Measurements from ENCODE around the gene BEST2. TPM values are rescaled to one million over a fixed set of nuclear protein-coding genes. Genes with fewer than 3 reads are reported as not detected.

The BEST2 gene
- total and polyA plus RNA-seq, 5 experiments from 2014 or later, result not detected

DNA sequence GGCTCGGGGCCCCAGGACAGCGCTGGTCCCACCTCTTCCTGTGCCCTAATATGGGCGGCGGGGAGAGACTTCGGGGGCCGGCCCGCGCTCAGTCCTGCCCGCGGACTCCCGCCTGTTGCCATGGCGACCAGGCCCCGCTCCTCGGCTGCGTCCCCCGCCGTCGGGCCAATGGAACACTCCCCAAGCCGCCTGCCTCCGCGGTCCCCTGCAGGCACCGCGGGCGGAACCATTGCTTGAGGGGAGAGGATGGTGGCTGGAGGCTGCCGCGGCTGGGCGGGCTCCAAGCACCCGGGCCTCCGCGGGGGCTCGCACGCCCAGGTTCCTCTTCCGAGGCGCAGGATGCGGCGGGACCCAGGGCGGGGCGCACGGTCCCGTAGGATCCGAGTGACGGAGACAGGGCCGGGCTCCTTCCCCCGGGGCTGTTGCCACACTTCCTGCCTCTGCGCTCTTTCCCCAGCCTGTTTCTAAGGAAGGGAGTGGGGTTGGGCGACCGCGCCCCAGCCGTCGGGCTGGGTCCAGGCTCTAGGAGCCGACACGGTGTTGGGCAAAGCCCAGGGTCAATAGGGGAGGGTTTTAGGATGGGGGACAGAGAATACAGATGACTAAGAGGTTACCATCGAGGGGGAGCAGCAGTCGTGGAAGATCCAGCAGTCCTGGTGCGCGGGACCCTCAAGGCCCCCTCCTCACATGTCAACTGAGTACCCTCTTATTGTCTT is 38.5 kb downstream of the BEST2 start:
- ATAC-seq, result peak; percentile 35 to 38
- peak overlapping the region; percentile 91 to 99 (median 96) for H3K4me3 Mint-ChIP-seq
- H3K27ac Mint-ChIP-seq, result peak overlapping the region; percentile 97 to 100 (median 100)
- H3K4me1 Mint-ChIP-seq, result peaks cover 22 to 50% (median 39%) of the 10 kb centered on the region in 4 donors
- POLR2A ChIA-PET, result interaction anchor here (0.6 to 14.5 kb wide), 10 partner anchors 8 to 501 kb away, joined by 3 to 1021 read pairs (median 11); partner anchors contain the start of genes CALR, FBXW9, GET3 and HOOK2
- peaks cover 0 to 4% (median 0%) of the 10 kb centered on the region in 9 donors for H3K9me3 Mint-ChIP-seq
- peak; percentile 82 to 96 (median 90) for DNase-seq
- peaks cover 1 to 7% (median 5%) of the 10 kb centered on the region in 3 donors for H3K36me3 Mint-ChIP-seq
- peaks cover 0 to 4% (median 0%) of the 10 kb centered on the region in 5 donors for H3K27me3 Mint-ChIP-seq

DNA sequence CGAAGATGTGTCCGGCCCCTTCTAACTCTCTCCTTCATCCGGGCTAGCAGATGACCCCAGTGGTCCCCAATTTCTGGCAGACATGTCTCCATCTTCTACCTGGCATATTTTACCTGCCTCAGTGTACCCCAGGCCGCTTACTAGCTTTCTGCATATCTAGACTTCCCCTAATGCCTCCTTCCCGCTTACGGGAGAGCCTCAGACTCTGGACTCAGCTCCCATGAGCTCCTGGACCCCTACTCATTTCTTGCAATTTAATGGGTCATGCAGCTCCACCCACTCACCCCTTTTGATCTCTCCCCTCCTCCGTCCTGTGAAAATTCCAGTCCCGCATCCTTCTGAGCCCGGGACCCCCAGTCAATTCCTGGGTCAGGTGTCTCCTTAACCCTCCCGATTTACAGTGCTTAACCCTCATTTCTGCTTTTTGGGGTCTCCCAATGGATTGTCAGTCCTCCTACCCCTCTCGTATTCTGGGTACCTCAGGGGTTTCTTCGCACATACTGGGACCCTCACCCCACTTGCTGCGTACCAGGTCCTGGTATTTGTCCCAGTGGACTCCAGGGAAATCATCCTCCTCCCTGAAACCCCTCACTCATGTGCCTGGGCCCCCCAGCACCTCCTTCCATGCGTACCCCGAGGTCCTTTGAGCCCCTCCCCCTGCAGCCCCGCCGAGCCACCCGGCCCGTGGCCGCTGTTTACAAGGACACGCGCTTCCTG is 39.2 kb downstream of the BEST2 start:
- H3K36me3 Mint-ChIP-seq, result peaks cover 1 to 7% (median 5%) of the 10 kb centered on the region in 3 donors
- H3K4me1 Mint-ChIP-seq, result peaks cover 24 to 56% (median 42%) of the 10 kb centered on the region in 4 donors
- H3K4me3 Mint-ChIP-seq, result peak overlapping the region; percentile 91 to 99 (median 96)
- no peak for ATAC-seq
- no peak for DNase-seq
- POLR2A ChIA-PET, result interaction anchor here (0.6 to 14.5 kb wide), 22 partner anchors 11 to 538 kb away, joined by 3 to 1021 read pairs (median 5); partner anchors contain the start of genes CALR, DHPS, FBXW9 and GCDH
- peak overlapping the region; percentile 97 to 100 (median 100) for H3K27ac Mint-ChIP-seq
- peaks cover 0 to 4% (median 0%) of the 10 kb centered on the region in 5 donors for H3K27me3 Mint-ChIP-seq
- peaks cover 0 to 4% (median 0%) of the 10 kb centered on the region in 9 donors for H3K9me3 Mint-ChIP-seq

DNA sequence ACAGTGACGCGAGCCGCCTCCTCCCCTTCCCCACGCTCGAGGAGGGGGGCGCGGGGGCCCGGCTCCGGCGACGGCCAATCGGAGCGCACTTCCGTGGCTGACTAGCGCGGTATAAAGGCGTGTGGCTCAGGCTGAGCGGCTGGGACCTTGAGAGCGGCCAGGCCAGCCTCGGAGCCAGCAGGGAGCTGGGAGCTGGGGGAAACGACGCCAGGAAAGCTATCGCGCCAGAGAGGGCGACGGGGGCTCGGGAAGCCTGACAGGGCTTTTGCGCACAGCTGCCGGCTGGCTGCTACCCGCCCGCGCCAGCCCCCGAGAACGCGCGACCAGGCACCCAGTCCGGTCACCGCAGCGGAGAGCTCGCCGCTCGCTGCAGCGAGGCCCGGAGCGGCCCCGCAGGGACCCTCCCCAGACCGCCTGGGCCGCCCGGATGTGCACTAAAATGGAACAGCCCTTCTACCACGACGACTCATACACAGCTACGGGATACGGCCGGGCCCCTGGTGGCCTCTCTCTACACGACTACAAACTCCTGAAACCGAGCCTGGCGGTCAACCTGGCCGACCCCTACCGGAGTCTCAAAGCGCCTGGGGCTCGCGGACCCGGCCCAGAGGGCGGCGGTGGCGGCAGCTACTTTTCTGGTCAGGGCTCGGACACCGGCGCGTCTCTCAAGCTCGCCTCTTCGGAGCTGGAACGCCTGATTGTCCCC is 39.9 kb downstream of the BEST2 start, which contains the start of gene JUNB:
JUNB (plus strand) TSS at position 142 of the 706 bp plus-strand sequence; CDS start at position 428, 286 bp downstream.
- Mint-ChIP-seq H3K36me3 (peaks cover 1 to 8% (median 5%) of the 10 kb centered on the region in 3 donors), H3K9me3 (peaks cover 0 to 4% (median 0%) of the 10 kb centered on the region in 9 donors), H3K27me3 (peaks cover 0 to 4% (median 0%) of the 10 kb centered on the region in 5 donors), H3K4me3 (peak within 1 kb of the TSS; percentile 91 to 99 (median 96)), H3K27ac (peak within 1 kb of the TSS; percentile 97 to 100 (median 100)), H3K4me1 (peaks cover 31 to 60% (median 49%) of the 10 kb centered on the region in 4 donors)
- peak; percentile 43 to 47 for ATAC-seq
- POLR2A ChIA-PET, result interaction anchor here (0.5 to 14.5 kb wide), 31 partner anchors 10 to 1095 kb away, joined by 3 to 1021 read pairs (median 5); partner anchors contain the start of genes CALR, DHPS, FBXW9 and GCDH
- peak; percentile 95 to 99 (median 98) for DNase-seq

DNA sequence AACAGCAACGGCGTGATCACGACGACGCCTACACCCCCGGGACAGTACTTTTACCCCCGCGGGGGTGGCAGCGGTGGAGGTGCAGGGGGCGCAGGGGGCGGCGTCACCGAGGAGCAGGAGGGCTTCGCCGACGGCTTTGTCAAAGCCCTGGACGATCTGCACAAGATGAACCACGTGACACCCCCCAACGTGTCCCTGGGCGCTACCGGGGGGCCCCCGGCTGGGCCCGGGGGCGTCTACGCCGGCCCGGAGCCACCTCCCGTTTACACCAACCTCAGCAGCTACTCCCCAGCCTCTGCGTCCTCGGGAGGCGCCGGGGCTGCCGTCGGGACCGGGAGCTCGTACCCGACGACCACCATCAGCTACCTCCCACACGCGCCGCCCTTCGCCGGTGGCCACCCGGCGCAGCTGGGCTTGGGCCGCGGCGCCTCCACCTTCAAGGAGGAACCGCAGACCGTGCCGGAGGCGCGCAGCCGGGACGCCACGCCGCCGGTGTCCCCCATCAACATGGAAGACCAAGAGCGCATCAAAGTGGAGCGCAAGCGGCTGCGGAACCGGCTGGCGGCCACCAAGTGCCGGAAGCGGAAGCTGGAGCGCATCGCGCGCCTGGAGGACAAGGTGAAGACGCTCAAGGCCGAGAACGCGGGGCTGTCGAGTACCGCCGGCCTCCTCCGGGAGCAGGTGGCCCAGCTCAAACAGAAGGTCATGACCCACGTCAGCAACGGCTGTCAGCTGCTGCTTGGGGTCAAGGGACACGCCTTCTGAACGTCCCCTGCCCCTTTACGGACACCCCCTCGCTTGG is 40.7 kb downstream of the BEST2 start:
- peaks cover 1 to 14% (median 5%) of the 10 kb centered on the region in 3 donors for H3K36me3 Mint-ChIP-seq
- H3K4me1 Mint-ChIP-seq, result peaks cover 32 to 57% (median 49%) of the 10 kb centered on the region in 4 donors
- DNase-seq (peak; percentile 53 to 87 (median 72)), ATAC-seq (no peak)
- peaks cover 0 to 4% (median 0%) of the 10 kb centered on the region in 9 donors for H3K9me3 Mint-ChIP-seq
- peak overlapping the region; percentile 85 to 99 (median 96) for H3K4me3 Mint-ChIP-seq
- peak overlapping the region; percentile 92 to 100 (median 100) for H3K27ac Mint-ChIP-seq
- POLR2A ChIA-PET, result interaction anchor here (0.5 to 14.5 kb wide), 32 partner anchors 9 to 1726 kb away, joined by 3 to 1021 read pairs (median 5); partner anchors contain the start of genes CALR, DHPS, DNAJB1 and FBXW9
- peaks cover 0 to 4% (median 0%) of the 10 kb centered on the region in 5 donors for H3K27me3 Mint-ChIP-seq

DNA sequence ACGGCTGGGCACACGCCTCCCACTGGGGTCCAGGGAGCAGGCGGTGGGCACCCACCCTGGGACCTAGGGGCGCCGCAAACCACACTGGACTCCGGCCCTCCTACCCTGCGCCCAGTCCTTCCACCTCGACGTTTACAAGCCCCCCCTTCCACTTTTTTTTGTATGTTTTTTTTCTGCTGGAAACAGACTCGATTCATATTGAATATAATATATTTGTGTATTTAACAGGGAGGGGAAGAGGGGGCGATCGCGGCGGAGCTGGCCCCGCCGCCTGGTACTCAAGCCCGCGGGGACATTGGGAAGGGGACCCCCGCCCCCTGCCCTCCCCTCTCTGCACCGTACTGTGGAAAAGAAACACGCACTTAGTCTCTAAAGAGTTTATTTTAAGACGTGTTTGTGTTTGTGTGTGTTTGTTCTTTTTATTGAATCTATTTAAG is 41.3 kb downstream of the BEST2 start:
- DNase-seq (peak in 1 of 10 donors; percentile 62), ATAC-seq (no peak)
- POLR2A ChIA-PET, result interaction anchor here (0.5 to 14.5 kb wide), 20 partner anchors 9 to 1725 kb away, joined by 3 to 1021 read pairs (median 5); partner anchors contain the start of genes CALR, DHPS, DNAJB1 and FBXW9
- Mint-ChIP-seq H3K9me3 (peaks cover 0 to 4% (median 0%) of the 10 kb centered on the region in 9 donors), H3K4me1 (peaks cover 32 to 56% (median 47%) of the 10 kb centered on the region in 4 donors), H3K27me3 (peaks cover 0 to 4% (median 0%) of the 10 kb centered on the region in 5 donors), H3K27ac (peak overlapping the region; percentile 91 to 100 (median 100)), H3K36me3 (peaks cover 1 to 15% (median 5%) of the 10 kb centered on the region in 3 donors), H3K4me3 (peak overlapping the region; percentile 85 to 99 (median 96))

DNA sequence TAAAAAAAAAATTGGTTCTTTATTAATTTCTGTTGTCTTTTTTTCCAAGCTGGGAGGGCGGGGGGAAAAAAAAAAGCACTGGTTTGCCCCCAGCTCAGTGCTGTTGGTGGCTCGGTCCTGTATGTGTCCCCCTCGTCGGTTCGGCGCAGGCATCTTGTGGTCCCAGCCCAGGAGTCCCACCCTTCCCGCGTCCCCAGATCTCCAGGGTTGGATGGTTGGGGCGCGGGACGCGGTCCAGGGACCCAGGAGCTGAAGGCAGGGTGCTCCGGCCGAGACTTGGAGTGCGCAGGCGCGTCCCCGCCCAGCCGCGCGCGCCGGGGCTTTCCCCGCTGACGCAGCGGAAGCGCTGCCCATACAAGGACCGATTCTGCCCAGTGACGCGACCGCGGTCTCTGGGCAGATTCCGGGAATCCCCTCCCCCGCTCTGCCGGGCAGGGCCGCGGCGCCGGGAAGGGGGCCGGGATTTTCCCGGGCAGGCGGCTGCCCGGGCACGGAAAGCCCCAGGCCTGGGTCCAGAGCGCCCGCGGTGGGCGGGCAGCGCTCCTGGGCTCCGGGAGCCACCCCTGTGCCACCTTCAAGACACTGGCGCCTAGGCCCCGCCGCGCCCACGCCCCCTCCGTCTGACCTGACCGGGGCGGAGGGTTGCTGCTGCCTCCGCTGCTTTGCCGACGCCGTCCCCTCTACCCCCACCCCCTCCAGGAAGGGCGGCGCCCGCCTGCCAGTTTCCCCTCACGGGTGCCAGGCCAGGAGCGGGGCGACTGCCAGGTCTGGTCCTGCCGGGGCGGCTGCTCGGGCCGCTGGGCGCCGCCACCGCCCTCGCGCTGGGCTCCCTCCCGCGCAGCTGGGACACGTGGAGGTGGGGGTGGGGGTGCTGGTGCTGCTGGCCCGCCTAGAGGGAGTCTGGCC is 42.0 kb downstream of the BEST2 start:
- peak; percentile 47 to 53 for ATAC-seq
- Mint-ChIP-seq H3K27ac (peak overlapping the region; percentile 94 to 100 (median 100)), H3K27me3 (peaks cover 0 to 4% (median 0%) of the 10 kb centered on the region in 5 donors), H3K9me3 (peaks cover 0 to 4% (median 0%) of the 10 kb centered on the region in 9 donors), H3K36me3 (peaks cover 1 to 16% (median 5%) of the 10 kb centered on the region in 3 donors), H3K4me1 (peaks cover 30 to 56% (median 43%) of the 10 kb centered on the region in 4 donors), H3K4me3 (peak overlapping the region; percentile 89 to 99 (median 96))
- peak; percentile 92 to 98 (median 96) for DNase-seq
- POLR2A ChIA-PET, result interaction anchor here (0.5 to 14.5 kb wide), 19 partner anchors 8 to 1725 kb away, joined by 3 to 1021 read pairs (median 5); partner anchors contain the start of genes CALR, DHPS, DNAJB1 and FBXW9

DNA sequence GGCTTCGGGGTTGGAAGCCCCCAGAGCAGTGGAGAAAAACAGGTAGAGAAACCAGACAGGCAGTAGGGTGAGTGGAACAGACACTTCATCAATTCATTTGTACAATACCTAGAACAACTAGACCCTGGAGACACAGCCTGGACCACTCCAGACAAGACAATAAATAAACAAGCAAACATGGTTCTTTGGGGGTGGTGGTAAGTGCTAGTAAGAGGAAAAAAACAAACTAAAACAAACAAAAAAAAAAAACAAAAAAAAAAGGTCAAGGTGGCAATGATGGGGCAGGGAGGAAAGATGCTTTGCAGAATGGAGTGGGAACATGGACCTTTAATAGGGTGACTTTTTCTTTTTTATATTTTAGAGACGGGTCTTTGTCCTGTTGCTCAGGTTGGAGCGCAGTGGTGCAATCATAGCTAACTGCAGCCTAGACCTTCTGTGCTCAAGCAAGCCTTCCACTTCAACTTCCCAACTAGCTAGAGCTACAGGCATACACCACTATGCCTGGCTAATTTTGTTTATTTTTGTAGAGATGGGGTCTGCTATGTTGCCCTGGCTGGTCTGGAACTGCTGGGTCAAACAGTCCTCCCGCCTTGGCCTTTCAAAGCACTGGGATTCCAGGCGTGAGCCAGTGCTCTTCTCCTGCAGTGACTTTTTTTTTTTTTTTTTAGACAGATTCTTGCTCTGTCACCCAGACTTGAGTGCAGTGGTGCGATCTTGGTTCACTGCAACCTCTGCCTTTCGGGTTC is 42.8 kb downstream of the BEST2 start:
- peak overlapping the region; percentile 64 to 99 (median 84) for H3K4me3 Mint-ChIP-seq
- peak overlapping the region; percentile 94 to 99 (median 97) for H3K27ac Mint-ChIP-seq
- peaks cover 1 to 25% (median 5%) of the 10 kb centered on the region in 3 donors for H3K36me3 Mint-ChIP-seq
- ATAC-seq, result no peak
- peak in 3 of 10 donors; percentile 37 to 52 (median 45) for DNase-seq
- peaks cover 0 to 4% (median 0%) of the 10 kb centered on the region in 9 donors for H3K9me3 Mint-ChIP-seq
- H3K27me3 Mint-ChIP-seq, result peaks cover 0 to 4% (median 0%) of the 10 kb centered on the region in 5 donors
- peaks cover 25 to 49% (median 36%) of the 10 kb centered on the region in 4 donors for H3K4me1 Mint-ChIP-seq
- POLR2A ChIA-PET, result interaction anchor here (0.5 to 14.5 kb wide), 12 partner anchors 7 to 1921 kb away, joined by 3 to 1021 read pairs (median 4); partner anchors contain the start of genes HOOK2, PRDX2, RNASEH2A and THSD8

DNA sequence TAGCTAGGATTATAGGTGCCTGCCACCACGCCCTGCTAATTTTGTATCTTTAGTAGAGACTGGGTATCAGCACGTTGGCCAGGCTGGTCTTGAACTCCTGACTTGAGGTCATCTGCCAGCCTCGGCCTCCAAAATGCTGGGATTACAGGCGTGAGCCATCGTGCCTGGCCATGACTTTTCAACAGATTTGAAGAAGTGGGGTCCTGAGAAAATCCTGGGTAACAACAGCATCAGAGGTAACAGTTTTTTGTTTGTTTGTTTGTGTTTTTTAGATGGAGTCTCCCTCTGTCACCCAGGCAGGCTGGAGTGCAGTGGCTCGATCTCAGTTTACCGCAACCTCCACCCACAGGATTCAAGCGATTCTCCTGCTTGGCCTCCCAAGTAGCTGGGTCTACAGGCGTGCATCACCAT is 43.4 kb downstream of the BEST2 start:
- Mint-ChIP-seq H3K9me3 (peaks cover 0 to 4% (median 0%) of the 10 kb centered on the region in 9 donors), H3K27ac (peak overlapping the region; percentile 94 to 99 (median 97)), H3K36me3 (peaks cover 1 to 27% (median 5%) of the 10 kb centered on the region in 3 donors), H3K27me3 (peaks cover 0 to 4% (median 0%) of the 10 kb centered on the region in 5 donors), H3K4me3 (peak overlapping the region in 9 of 10 donors; percentile 10 to 99 (median 73)), H3K4me1 (peaks cover 25 to 47% (median 39%) of the 10 kb centered on the region in 4 donors)
- ATAC-seq (no peak), DNase-seq (no peak)
- POLR2A ChIA-PET, result interaction anchor here (0.5 to 14.5 kb wide), 9 partner anchors 9 to 1921 kb away, joined by 3 to 1021 read pairs (median 5); partner anchors contain the start of genes HOOK2, RNASEH2A and TNPO2

Measured in naive thymus-derived CD8-positive, alpha-beta T cell (primary cell).